Right ventricle myocardium inferior (tissue), 1 donor: ENCODE results near the gene GUK1. TPM values are rescaled to one million over a fixed set of nuclear protein-coding genes. Genes with fewer than 3 reads are reported as not detected.
"Not testable (repeated sequence)": the region's sequence is repeated elsewhere in the genome, so short reads cannot be mapped to it uniquely, and the experiment has no call there.

Experiments
- ATAC-seq: fragments of 200-7000 bp; cut with Tn5 transposase; one replicate; pipeline ENCODE4 v1.9.1; 2020; ENCODE audit warnings: mild to moderate bottlenecking, moderate library complexity
- DNase-seq: peaks from one replicate; pipeline ENCODE4 v3.0.0; 2021; ENCODE audit errors: missing footprints
- intact Hi-C: fragments of 100-400 bp; cut with DNase I; formaldehyde crosslinking; loops from one replicate; pipeline ENCODE4 v1.11.0; 2022
- total RNA-seq: library from RNA; stranded (reverse); fragmentation: NEBNext Ultra II Directional; extraction: Animal tissue kit (Norgen Biotek cat#: 25700); gene quantifications from one replicate; pipeline ENCODE4 v1.2.1, GENCODE V29; 2021
- donor health status: DM: no; HTN: yes; CAD: no; lungs with severe emphysema.

The GUK1 gene
- total RNA-seq, 1 donor from 2014 or later = 162 TPM

GRCh38 chr1:228169345-228169744 lies 29.3 kb downstream of the GUK1 start:
- intact Hi-C loops = no loop called here
- DNase-seq = no peak
- ATAC-seq = no peak

GRCh38 chr1:228170666-228171065 lies 30.6 kb downstream of the GUK1 start:
- no peak for ATAC-seq
- intact Hi-C loops = no loop called here
- DNase-seq = no peak

GRCh38 chr1:228171221-228171891 lies 31.3 kb downstream of the GUK1 start:
- intact Hi-C loops = no loop called here
- DNase-seq = no peak
- no peak for ATAC-seq

GRCh38 chr1:228172591-228173527 lies 32.8 kb downstream of the GUK1 start:
- intact Hi-C loops = no loop called here
- no peak for ATAC-seq
- DNase-seq = no peak

GRCh38 chr1:228173528-228174481 lies 33.7 kb downstream of the GUK1 start:
- DNase-seq = peak; percentile 71
- ATAC-seq = peak; percentile 14
- intact Hi-C loops = not testable (repeated sequence)

- intact Hi-C loops = no loop called here
- DNase-seq (peak; percentile 71), ATAC-seq (peak; percentile 28)
These were observed 34.6 kb downstream of the GUK1 start for GRCh38 chr1:228174482-228175315.

- no peak for DNase-seq
- no peak for ATAC-seq
- intact Hi-C loops = no loop called here
These were observed 35.4 kb downstream of the GUK1 start for GRCh38 chr1:228175316-228176023.

- DNase-seq = no peak
- peak; percentile 15 for ATAC-seq
- intact Hi-C loops = no loop called here
These were observed 35.9 kb downstream of the GUK1 start for GRCh38 chr1:228176024-228176395.

GRCh38 chr1:228176461-228177182 lies 36.5 kb downstream of the GUK1 start:
- peak; percentile 76 for DNase-seq
- peak; percentile 72 for ATAC-seq
- intact Hi-C loops = no loop called here

- no peak for DNase-seq
- intact Hi-C loops = no loop called here
- ATAC-seq = no peak
These were observed 37.0 kb downstream of the GUK1 start for GRCh38 chr1:228177183-228177475.

- no peak for DNase-seq
- intact Hi-C loops = no loop called here
- ATAC-seq = no peak
These were observed 37.9 kb downstream of the GUK1 start for GRCh38 chr1:228177721-228178710.

GRCh38 chr1:228178737-228179684 lies 38.9 kb downstream of the GUK1 start:
- intact Hi-C loops = no loop called here
- no peak for ATAC-seq
- DNase-seq = no peak

- intact Hi-C loops = no loop called here
- DNase-seq (no peak), ATAC-seq (no peak)
These were observed 40.3 kb downstream of the GUK1 start for GRCh38 chr1:228180271-228180958.

- no peak for DNase-seq
- intact Hi-C loops = no loop called here
- no peak for ATAC-seq
These were observed 41.0 kb downstream of the GUK1 start for GRCh38 chr1:228180959-228181644.
